Fibroblast of pulmonary artery (primary cell): Measurements from ENCODE around the gene IGF1R.

Source experiments
- DNase-seq: peaks from one replicate; pipeline ENCODE4 v3.0.0-alpha.2; 2010; ENCODE audit warnings: low read depth
- H3K4me3 ChIP-seq: replicated peaks from 2 replicates; pipeline ENCODE4 v1.5.1; 2011; ENCODE audit warnings: low read depth, mild to moderate bottlenecking, control low read depth, low read length, moderate library complexity
- CTCF ChIP-seq: IDR thresholded peaks from 2 replicates; pipeline ENCODE4 v1.5.1; 2011; ENCODE audit warnings: mild to moderate bottlenecking, control low read depth, low read length, inconsistent platforms; ENCODE audit errors: missing control alignments

The IGF1R gene

GRCh38 chr15:98681061-98681460, 32.7 kb downstream of the IGF1R start:
- DNase-seq: no peak
- TF ChIP-seq CTCF: no peak
- no peak overlapping the region for H3K4me3 ChIP-seq

GRCh38 chr15:98682992-98683701, 34.8 kb downstream of the IGF1R start:
- no peak overlapping the region for H3K4me3 ChIP-seq
- peak; percentile 24 for DNase-seq
- no peak for TF ChIP-seq CTCF

GRCh38 chr15:98683831-98684230, 35.5 kb downstream of the IGF1R start:
- no peak overlapping the region for H3K4me3 ChIP-seq
- no peak for TF ChIP-seq CTCF
- no peak for DNase-seq

- peak; percentile 63 for DNase-seq
- TF ChIP-seq CTCF: no peak
- no peak overlapping the region for H3K4me3 ChIP-seq
Observed at GRCh38 chr15:98684436-98684835, 36.1 kb downstream of the IGF1R start.

- no peak overlapping the region for H3K4me3 ChIP-seq
- TF ChIP-seq CTCF: no peak
- no peak for DNase-seq
Observed at GRCh38 chr15:98684995-98685525, 36.7 kb downstream of the IGF1R start.

GRCh38 chr15:98686983-98687382, 38.6 kb downstream of the IGF1R start:
- DNase-seq: no peak
- no peak for TF ChIP-seq CTCF
- no peak overlapping the region for H3K4me3 ChIP-seq

GRCh38 chr15:98689431-98689861, 41.1 kb downstream of the IGF1R start:
- TF ChIP-seq CTCF: no peak
- DNase-seq: peak; percentile 49
- no peak overlapping the region for H3K4me3 ChIP-seq
